ENCODE data around the gene CBX7.
A peak's percentile ranks its signal among the peaks of the same experiment; 100 is the strongest.
"Not testable (repeated sequence)": the region's sequence is repeated elsewhere in the genome, so short reads cannot be mapped to it uniquely, and the experiment has no call there.

The CBX7 gene

DNA sequence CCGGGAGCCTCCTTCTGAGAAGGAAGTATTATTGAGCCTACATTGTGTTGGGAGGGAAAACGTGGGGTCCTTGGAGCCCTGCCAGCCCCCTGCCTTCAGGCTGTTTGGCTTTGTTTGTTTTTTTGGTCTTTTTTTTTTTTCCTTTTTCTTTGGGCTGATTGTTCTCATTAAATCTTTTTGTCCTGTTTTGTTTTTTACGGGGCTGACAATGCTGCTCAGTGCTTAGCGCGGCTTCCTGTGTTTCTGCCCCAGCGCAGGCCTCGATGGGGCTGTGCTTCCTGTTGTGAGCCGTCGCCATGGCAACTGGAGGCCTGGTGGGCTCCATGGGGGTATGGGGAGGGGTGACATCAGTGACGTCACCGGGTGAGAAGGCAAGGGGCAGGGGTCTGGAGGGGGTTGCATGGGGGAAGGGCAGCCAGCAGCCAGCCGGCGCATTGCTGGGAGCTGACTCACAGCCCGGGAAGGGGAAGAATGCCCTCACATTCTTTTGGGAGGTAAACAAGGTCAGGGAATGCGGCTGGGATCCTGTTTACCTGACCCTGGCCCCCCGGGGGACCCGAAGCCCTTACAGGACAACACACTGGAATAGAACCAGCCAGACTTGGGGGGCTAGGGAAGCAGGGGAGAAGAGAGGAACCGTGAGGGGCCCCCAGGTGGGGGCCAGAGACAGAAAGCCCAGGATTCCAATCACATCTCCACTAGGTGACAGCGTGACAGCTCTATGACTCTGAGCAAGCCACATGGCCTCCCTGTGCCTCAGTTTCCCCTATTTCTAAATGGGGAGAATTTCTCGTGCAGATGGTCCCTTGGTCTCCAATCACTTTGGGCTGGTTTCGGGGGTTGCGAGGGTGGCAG is 22.2 kb upstream of the CBX7 start:
- TF ChIP-seq CTCF (IDR thresholded peaks at IDR 0.05; ENCODE audit: borderline replicate concordance, insufficient read depth, low read depth, low read length): no peak
- H3K4me3 ChIP-seq (ENCODE audit: low read depth, low read length): no peak overlapping the region

- no peak for TF ChIP-seq CTCF (IDR thresholded peaks at IDR 0.05; ENCODE audit: borderline replicate concordance, insufficient read depth, low read depth, low read length)
- H3K4me3 ChIP-seq (ENCODE audit: low read depth, low read length): no peak overlapping the region
These were observed 21.5 kb upstream of the CBX7 start for GRCh38 chr22:39173787-39174497.

DNA sequence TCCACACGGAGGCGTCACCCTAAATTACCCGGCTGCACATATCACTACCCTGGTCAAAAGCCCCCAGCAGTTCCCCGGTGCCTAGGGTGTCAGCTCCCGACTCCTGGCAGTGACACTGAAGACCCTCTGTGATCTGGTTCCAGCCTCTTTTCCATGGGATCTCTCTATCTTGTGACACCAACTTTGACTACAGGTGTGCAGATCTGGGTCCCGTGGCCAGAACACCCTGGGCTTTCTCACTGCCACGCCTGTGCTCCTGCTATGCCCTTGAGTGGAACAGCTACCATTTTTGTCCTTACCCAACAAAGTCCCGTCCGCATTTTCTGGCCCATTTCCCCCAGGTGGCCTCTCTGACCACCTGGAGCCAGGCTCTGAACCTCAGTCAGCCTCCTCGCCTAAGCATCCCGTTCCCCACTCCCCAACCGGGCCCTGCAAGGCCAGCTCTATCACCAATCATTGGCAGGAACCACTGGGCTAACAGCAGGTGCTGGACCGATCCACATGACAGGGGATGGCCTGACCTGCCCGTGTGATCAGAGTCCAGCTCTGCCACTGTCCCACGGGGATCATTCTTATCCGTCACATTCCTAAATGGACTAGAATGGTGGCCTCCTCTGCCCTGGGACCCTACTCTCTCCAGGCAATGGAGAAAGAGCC is 20.7 kb upstream of the CBX7 start:
- TF ChIP-seq CTCF (IDR thresholded peaks at IDR 0.05; ENCODE audit: borderline replicate concordance, insufficient read depth, low read depth, low read length): no peak

DNA sequence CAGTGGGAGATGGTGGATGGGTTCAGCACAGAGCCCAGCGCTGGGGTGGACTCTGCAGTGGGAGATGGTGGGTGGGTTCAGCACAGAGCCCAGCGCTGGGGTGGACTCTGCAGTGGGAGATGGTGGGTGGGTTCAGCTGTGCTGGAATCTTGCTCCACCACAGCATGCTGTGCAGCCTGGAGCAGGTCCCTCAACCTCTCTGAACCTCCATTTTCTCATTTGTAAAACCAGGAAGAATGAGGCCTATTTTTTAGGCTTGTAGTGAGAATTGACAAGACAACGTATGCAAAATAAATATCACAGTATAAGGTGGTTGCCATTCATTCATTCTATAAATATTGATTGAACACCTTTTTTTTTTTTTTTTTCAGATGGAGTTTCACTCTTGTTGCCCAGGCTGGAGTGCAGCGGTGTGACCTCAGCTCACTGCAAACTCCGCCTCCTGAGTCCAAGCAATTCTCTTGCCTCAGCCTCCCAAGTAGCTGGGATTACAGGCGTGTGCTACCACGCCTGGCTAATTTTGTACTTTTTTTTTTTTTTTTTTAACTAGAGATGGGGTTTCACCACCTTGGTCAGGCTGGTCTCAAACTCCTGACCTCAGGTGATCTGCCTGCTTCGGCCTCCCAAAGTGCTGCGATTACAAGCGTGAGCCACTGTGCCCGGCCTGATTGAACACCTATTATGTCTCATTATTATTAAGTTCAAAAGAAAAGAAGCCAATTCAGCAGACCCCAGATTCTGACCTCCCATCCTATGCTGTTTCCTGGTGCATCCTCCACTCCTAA is 20.0 kb upstream of the CBX7 start:
- H3K4me3 ChIP-seq (ENCODE audit: low read depth, low read length): not testable (repeated sequence)

More for the DNA sequence above, 20.7 kb upstream of the CBX7 start:
- H3K4me3 ChIP-seq (ENCODE audit: low read depth, low read length): no peak overlapping the region

- no peak for TF ChIP-seq CTCF (IDR thresholded peaks at IDR 0.05; ENCODE audit: borderline replicate concordance, insufficient read depth, low read depth, low read length)
These were observed 19.3 kb upstream of the CBX7 start for GRCh38 chr22:39171623-39172264.

DNA sequence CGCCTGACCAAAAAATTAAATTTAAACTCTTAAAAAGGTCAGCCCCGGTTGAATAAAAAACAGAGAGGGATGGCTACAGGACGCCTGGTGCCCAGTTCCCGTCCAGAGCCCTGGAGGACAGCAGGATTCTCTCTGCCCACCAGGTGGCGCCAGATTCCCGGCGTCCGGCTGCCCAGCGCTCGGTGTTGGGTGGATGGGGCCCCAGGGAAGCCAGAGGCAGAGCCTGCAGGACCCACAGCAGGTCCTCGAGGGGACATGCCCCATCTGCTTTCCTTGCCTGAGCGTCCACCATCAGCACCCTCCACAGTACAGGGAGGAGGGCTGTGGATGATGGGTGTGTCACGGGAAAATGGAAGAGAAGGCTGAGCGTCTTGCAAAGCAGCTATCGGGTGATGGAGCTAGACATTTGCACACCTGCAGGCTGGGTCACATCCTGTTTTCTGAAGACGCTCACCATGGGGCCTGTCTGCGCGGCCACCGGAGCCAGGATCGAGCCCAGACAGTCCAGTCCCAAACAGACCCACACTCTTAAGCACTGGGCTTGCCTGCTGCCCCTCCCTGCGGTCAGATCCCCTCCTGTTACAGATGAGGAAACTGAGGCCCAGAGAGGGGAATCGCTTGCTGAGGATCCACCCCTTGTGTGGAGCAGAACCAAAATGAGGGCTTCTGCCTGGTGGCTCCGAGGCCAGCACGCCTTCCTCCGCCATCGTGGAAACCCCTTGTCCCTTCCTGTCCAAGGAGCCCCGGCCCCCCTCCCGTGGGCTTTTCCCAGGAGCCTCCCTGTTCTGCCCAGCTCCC is 18.5 kb upstream of the CBX7 start:
- TF ChIP-seq CTCF (IDR thresholded peaks at IDR 0.05; ENCODE audit: borderline replicate concordance, insufficient read depth, low read depth, low read length): peak; percentile 93
- no peak overlapping the region for H3K4me3 ChIP-seq (ENCODE audit: low read depth, low read length)

More at GRCh38 chr22:39171623-39172264, 19.3 kb upstream of the CBX7 start:
- no peak overlapping the region for H3K4me3 ChIP-seq (ENCODE audit: low read depth, low read length)

Measured in GM12875 (cell line).